GM12891 (cell line): ENCODE data around the gene RBMS3.

Experiments
- DNase-seq: peaks from one replicate; pipeline ENCODE4 v3.0.0; 2011; ENCODE audit warnings: low spot score; ENCODE audit not compliant: insufficient read length
- FAIRE-seq: peaks from 2 replicates; lab custom pipeline; 2011; peaks lifted over from hg19 to GRCh38; lab: Jason Lieb, UNC
- PAX5 ChIP-seq: IDR thresholded peaks from 2 replicates; pipeline ENCODE4 v1.6.1; 2011; ENCODE audit warnings: low read length, moderate library complexity, mild to moderate bottlenecking; ENCODE audit not compliant: insufficient read depth, severe bottlenecking
- POLR2A ChIP-seq: IDR thresholded peaks from 2 replicates; pipeline ENCODE4 v1.6.1; 2011; ENCODE audit warnings: low read depth, low read length, control low read depth
- POLR2AphosphoS5 ChIP-seq: IDR thresholded peaks from 2 replicates; pipeline ENCODE4 v1.6.1; 2011; ENCODE audit warnings: low read depth, low read length, control low read depth
- POU2F2 ChIP-seq: IDR thresholded peaks from 2 replicates; pipeline ENCODE4 v1.6.1; 2011; ENCODE audit warnings: low read depth, mild to moderate bottlenecking, control low read depth, low read length, moderate library complexity
- SPI1 ChIP-seq: IDR thresholded peaks from 2 replicates; pipeline ENCODE4 v1.6.1; 2011; ENCODE audit warnings: low read depth, low read length, control low read depth
- TAF1 ChIP-seq: IDR thresholded peaks from 2 replicates; pipeline ENCODE4 v1.6.1; 2011; ENCODE audit warnings: low read depth, low read length, control low read depth

The RBMS3 gene

DNA sequence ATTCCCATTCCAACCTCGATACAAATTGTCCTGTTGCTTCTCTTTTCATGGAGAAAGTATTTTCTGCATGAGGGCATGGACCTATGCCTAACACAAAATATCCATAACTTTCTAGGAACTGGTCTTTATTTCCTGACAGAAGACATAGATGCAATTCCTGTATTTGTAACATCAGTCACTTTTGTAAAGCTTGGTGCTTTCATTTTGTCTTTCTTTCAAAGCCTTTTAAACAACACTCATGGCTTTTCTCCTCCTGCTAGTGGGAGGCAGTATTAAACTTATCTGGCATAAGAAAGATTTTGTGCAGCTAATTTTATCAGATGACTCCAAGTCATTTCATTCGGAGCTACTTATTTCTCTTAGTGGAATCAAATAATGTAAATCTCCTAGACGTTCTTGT, 616.0 kb downstream of the RBMS3 start:
- TF ChIP-seq TAF1 = no peak
- TF ChIP-seq POU2F2 = no peak
- TF ChIP-seq POLR2AphosphoS5 = no peak
- TF ChIP-seq PAX5 = no peak
- DNase-seq = no peak
- no peak for FAIRE-seq

DNA sequence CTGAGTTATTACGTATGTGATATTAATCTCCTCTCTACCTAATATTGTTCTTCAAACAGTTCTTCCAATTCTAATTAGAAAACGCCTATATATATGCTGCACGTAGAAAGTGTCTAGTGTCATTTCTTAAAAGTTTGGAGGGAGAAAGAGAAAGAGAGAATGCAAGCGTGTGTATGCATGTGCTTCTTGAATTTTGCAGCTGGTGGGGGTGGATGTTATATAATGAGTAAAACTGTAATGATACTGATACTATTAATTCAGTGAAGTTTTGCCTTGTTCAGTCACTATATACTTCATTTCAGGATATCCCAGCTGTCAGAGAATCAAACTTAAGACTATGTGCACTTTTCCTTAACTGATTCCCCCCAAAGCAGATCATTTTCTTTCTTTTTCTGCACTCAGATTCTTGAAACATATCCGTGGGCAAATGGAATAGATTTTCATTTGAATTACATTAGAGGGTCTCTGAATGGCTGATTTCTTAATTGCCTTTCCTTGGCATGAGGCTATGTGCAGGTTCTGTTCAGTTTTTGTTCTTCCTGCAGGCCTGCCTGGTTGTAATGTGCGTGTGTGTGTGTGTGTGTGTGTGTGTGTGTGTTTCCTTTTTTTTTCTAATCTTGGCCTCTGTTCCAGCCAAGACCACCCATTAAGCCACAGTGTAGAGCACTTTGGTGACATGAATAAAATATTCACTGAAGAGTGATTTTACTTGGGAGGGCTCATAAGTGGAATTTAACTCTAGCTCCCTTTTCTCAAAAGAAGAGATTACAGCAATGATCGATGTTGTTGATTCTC, 617.5 kb downstream of the RBMS3 start:
- DNase-seq (no peak), FAIRE-seq (no peak)
- TF ChIP-seq POLR2A (no peak), POU2F2 (no peak), TAF1 (no peak), PAX5 (no peak), POLR2AphosphoS5 (no peak), SPI1 (no peak)

DNA sequence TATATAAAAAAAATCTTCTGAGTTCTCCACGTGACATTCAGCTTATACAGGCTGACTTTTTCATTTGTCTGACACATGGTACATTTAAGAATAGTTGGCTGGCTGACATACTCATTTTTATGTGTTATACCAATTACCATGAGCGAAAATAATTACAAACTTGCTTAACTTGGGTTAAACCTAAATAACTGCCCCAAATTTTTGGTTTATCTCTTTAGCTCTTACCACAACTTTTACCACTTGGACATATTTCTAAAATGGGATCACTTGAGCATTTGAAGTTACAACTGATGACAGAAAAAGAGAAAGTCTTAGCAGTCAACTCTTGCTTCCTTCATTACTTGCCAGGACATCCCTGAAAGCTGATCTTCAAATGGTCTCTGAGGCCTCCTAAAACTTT, 618.1 kb downstream of the RBMS3 start:
- DNase-seq (no peak), FAIRE-seq (no peak)
- TF ChIP-seq SPI1 (no peak), POU2F2 (no peak), TAF1 (no peak), PAX5 (no peak), POLR2A (no peak), POLR2AphosphoS5 (no peak)

DNA sequence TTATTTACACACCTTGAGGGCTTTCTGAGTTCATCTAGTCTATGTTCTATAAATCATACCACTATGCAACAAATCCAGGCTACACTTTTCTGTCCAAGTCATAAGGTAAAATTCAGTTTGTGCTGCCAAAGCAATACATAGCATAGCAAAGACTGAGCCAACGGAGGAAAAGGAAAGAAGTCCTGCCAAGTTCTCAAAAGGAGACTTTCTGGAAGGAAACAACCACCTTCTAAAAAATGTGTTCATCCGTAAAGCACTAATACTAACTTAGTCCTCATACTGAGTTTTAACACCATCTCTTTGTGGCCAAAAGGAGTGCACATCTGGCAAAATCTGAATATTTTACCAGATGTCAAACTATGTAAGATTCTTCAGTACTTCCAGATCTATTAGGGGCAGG, 620.2 kb downstream of the RBMS3 start:
- no peak for TF ChIP-seq POLR2A
- no peak for TF ChIP-seq TAF1
- no peak for TF ChIP-seq SPI1
- TF ChIP-seq PAX5 = no peak
- TF ChIP-seq POLR2AphosphoS5 = no peak
- TF ChIP-seq POU2F2 = no peak
- no peak for DNase-seq
- no peak for FAIRE-seq

DNA sequence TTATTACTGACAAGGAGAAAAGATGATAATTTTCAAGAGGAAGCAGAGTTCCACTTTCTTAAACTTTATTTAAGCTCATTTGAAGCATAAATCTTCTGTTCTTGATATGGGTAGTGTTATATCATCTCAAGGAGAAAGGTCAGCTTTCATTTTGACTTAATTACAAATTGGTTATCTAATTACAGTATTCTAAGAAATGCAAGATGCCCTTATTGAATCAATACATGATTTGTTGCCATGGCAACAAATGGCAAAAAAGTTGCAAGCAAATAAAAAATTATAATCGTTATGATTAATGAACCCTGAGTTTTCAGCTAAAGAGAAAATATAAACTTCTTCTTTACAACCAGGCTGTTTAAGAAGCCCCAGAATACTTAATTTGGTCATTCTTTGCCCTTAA, 622.7 kb downstream of the RBMS3 start:
- no peak for TF ChIP-seq POLR2A
- TF ChIP-seq TAF1 = no peak
- no peak for TF ChIP-seq SPI1
- TF ChIP-seq PAX5 = no peak
- TF ChIP-seq POLR2AphosphoS5 = no peak
- TF ChIP-seq POU2F2 = no peak
- FAIRE-seq (no peak), DNase-seq (no peak)

DNA sequence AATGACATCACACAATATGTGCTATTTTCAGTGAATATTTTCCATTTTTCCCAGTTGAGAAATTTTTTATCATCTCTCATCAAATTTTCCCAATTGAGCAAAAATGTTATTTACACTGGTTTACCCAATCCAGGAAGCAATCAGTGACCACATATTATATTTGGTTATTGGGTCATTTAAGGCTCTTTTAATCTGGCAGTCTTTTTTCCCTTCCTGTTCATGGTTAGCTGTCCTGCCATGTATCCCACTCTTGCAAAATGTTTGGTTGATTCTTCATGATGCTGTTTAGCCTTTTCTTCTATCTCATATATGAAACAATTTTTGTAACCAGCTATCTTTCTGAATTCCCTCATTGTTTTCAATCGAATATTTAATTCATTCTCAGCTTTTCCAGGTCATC, 626.0 kb downstream of the RBMS3 start:
- TF ChIP-seq POLR2A = no peak
- no peak for TF ChIP-seq POU2F2
- TF ChIP-seq TAF1 = no peak
- TF ChIP-seq SPI1 = no peak
- no peak for TF ChIP-seq POLR2AphosphoS5
- no peak for TF ChIP-seq PAX5
- DNase-seq (no peak), FAIRE-seq (no peak)

DNA sequence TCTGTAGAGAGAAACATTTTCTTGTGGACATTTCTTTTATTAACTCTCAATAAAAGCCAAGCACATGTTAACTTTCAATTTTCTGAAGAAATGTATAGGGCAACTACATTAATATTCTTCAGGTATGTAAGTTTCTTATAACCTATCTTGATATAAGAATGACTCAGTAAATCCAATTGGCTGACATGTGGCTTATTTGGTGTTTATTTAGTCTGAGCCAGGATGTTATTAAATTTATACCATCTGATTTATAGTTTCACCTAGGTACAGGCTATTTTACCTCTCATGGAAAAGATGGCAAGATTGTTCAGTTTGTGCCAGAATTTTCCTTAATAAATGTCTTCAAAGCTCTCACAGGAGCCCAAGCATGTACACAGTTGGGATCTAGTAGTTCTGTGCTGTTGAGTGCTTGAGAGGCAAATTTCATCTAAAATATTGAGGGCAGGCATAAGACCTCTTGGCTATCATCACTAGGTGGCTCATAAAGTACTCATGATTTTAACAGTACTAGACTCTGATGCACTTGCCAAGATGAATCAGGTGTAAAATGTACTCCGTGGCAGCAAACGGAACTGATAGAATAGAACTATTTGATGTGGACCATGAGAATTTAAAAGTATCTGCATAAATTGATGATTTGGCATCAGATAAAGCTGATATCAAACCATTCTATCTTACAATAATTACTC, 631.9 kb downstream of the RBMS3 start:
- TF ChIP-seq TAF1 (no peak), POLR2AphosphoS5 (no peak), POU2F2 (no peak), SPI1 (no peak), POLR2A (no peak), PAX5 (no peak)
- no peak for DNase-seq
- FAIRE-seq = no peak

DNA sequence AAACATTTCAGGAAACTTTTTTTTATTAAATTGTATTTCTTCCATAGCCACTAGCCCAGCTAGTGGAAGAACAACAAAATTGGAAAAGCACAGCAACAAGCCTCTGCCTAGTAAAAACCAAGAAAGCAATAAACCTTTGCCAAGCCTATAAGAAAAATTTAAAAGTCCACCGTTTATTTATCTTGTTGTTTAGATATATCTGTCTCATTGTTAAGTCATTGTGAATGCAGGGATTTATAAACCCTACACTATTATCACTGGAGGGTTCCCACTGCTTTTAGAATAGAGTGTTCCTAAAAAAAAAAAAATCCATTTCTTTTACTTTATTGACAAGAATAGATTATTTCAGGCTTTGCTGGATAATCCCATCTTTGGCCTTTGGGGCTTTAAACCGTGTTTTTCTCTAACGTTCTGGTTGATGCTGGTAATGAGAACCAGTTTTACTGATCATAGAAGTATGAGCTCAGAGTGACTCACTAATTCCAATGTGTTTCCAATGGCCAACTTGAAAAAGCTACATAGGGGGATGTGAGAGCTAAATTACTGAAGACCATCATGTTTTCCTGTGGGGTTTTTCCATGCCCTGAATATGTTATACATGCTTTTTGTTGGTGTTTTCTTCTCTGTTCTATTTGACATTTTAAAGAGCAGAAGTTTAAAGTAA, 634.1 kb downstream of the RBMS3 start:
- no peak for TF ChIP-seq POLR2AphosphoS5
- TF ChIP-seq SPI1 = no peak
- no peak for TF ChIP-seq PAX5
- TF ChIP-seq POU2F2 = no peak
- TF ChIP-seq TAF1 = no peak
- DNase-seq (no peak), FAIRE-seq (no peak)

DNA sequence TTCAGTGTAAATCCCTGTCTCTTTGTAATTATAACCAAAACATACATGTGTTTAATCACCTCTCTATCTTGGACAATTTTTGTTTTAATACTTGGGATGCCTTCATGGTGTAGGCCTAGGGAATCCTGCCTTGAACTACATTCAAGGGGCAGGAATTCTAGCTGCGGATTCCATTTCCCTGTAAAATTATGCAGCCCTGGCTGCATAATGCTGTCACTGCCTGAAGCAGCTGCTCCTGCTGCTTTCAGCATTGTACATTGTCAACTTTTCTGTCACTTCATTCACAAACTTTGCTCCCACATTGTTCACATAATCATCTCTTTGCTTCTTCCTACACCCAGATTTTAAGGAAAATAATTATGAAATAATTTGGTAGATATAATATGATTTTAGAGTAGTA, 638.7 kb downstream of the RBMS3 start:
- no peak for TF ChIP-seq POU2F2
- no peak for TF ChIP-seq POLR2AphosphoS5
- no peak for TF ChIP-seq PAX5
- TF ChIP-seq SPI1 = no peak
- no peak for TF ChIP-seq POLR2A
- no peak for TF ChIP-seq TAF1
- DNase-seq = no peak
- FAIRE-seq = no peak
